PFSK-1 (cell line): Measurements from ENCODE around the gene ZNF544.

Experiments used
- FOXP2 ChIP-seq: optimal IDR thresholded peaks from 2 replicates; pipeline ENCODE3; 2011; ENCODE audit warnings: borderline replicate concordance, control low read depth, inconsistent platforms; ENCODE audit not compliant: insufficient read depth; ENCODE audit errors: extremely low read length, extremely low read depth
- POLR2AphosphoS5 ChIP-seq: IDR thresholded peaks from 2 replicates; pipeline ENCODE4 v1.6.1; 2012; ENCODE audit warnings: low read depth, mild to moderate bottlenecking, control low read depth, low read length, moderate library complexity
- SIN3A ChIP-seq: IDR thresholded peaks from 2 replicates; pipeline ENCODE4 v1.6.1; 2012; ENCODE audit warnings: mild to moderate bottlenecking, low read length, moderate library complexity, borderline replicate concordance; ENCODE audit not compliant: insufficient read depth
- TAF1 ChIP-seq: IDR thresholded peaks from 2 replicates; pipeline ENCODE4 v1.6.1; 2012; ENCODE audit warnings: low read length, control low read depth, borderline replicate concordance; ENCODE audit not compliant: insufficient read depth
- TF ChIP-seq, protein P1 (sequence below), 2 experiments: IDR thresholded peaks; 2 replicates each; pipeline versions ENCODE4 v1.6.1 to v1.8.0; 2011 to 2012; ENCODE audit warnings: low read depth in 2 of 2, low read length in 2 of 2, control low read depth in 1 of 2, inconsistent platforms in 1 of 2, mild to moderate bottlenecking in 1 of 2, moderate library complexity in 1 of 2; ENCODE audit not compliant: insufficient read depth in 1 of 2

The ZNF544 gene

DNA sequence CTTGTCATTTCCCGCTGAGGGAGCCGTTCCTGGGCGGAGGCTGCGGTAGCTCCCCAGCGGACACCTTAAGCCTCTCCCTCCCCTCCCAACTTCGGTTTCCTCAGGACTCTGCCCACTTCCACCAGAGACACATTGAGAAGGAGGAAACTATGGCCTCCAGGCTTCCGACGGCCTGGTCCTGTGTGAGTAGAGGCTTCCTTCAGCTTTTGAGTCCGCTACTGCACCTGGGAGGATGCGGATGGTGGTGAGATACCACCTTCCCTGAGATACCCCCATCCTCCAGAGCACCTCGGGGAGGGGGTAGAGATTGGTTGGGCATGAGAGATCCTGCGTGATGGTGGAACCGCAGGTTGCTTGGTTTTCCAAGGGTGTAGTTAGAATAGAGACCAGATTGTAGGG is 44.9 kb upstream of the ZNF544 start:
- TF ChIP-seq TAF1 (no peak), SIN3A (no peak), FOXP2 (no peak), POLR2AphosphoS5 (no peak)
- TF ChIP-seq, protein P1, sequence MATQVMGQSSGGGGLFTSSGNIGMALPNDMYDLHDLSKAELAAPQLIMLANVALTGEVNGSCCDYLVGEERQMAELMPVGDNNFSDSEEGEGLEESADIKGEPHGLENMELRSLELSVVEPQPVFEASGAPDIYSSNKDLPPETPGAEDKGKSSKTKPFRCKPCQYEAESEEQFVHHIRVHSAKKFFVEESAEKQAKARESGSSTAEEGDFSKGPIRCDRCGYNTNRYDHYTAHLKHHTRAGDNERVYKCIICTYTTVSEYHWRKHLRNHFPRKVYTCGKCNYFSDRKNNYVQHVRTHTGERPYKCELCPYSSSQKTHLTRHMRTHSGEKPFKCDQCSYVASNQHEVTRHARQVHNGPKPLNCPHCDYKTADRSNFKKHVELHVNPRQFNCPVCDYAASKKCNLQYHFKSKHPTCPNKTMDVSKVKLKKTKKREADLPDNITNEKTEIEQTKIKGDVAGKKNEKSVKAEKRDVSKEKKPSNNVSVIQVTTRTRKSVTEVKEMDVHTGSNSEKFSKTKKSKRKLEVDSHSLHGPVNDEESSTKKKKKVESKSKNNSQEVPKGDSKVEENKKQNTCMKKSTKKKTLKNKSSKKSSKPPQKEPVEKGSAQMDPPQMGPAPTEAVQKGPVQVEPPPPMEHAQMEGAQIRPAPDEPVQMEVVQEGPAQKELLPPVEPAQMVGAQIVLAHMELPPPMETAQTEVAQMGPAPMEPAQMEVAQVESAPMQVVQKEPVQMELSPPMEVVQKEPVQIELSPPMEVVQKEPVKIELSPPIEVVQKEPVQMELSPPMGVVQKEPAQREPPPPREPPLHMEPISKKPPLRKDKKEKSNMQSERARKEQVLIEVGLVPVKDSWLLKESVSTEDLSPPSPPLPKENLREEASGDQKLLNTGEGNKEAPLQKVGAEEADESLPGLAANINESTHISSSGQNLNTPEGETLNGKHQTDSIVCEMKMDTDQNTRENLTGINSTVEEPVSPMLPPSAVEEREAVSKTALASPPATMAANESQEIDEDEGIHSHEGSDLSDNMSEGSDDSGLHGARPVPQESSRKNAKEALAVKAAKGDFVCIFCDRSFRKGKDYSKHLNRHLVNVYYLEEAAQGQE (IDR thresholded peaks at IDR 0.05; ENCODE audit: insufficient read depth in 1 of 2, low read depth in 2 of 2, low read length in 2 of 2) = no peak

DNA sequence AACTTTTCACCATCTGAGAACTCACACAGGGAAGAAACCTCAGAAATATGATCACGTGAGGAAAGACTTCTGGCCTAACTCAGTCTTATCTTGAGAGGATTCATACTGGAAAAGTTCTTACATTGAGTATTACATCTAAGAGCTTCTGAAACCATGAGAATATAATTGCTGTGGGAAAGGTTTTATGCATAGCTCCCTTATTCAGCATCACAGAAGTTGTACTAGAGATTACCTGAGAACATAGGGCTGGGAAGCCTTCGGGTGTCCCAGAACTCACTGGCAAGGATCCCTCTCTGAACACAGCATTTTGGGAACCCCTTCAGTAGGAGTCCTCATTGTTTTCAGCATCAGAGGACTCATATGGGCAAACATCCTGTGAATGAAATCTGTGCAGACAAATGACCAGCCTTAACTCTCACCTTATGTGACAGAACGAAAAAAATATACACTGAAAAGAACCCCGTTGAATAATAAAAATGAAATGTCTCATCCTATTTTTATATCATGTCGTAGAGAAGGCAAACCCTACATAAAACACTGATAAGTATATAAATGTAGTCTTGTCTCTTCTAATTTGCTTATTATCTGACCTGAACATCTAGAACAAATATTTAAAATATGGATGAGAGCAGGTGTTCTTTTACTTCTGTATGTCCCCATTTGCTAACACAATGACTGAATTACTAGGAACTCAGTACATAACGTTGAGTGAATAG is 31.7 kb upstream of the ZNF544 start:
- no peak for TF ChIP-seq SIN3A
- no peak for TF ChIP-seq TAF1
- TF ChIP-seq FOXP2 = no peak
- no peak for TF ChIP-seq POLR2AphosphoS5
- TF ChIP-seq, protein P1 (IDR thresholded peaks at IDR 0.05; ENCODE audit: insufficient read depth in 1 of 2, low read depth in 2 of 2, low read length in 2 of 2) = no peak

DNA sequence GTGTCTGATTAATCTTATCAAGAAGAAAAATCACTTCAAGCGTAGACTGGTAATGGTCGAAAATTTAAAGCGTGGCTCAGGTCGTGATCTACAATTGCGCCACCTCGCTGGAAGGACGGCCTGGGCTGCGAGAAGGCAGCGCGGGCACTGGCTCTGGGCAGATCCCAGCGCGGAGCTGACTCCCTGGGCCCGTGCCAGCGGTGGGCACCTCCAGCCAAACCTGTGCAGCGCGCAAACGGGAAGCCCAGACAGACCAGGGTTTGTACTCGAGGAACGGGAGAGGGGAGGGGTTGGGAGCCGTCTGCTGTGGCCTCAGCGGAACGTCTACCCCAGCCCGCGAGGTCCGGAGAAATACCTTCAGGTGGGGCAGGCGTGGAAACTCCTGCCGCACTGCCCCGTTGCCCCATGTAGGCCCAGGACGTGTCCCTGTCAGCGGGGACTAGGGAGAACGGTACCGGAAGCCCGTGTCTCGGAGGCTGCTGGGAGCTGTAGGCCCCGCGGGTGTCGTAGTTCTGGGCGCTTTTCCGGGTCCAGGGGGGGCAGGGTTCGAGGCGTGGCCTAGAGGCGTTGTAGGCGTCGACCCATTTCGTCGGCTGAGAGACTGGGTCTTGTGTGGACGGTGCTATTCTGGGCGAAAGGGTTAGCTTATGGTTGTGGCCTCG is 24.8 kb upstream of the ZNF544 start:
- TF ChIP-seq, protein P1 (IDR thresholded peaks at IDR 0.05; ENCODE audit: insufficient read depth in 1 of 2, low read depth in 2 of 2, low read length in 2 of 2) = no peak
- TF ChIP-seq FOXP2 = no peak
- TF ChIP-seq TAF1 = no peak
- no peak for TF ChIP-seq POLR2AphosphoS5
- TF ChIP-seq SIN3A = no peak

DNA sequence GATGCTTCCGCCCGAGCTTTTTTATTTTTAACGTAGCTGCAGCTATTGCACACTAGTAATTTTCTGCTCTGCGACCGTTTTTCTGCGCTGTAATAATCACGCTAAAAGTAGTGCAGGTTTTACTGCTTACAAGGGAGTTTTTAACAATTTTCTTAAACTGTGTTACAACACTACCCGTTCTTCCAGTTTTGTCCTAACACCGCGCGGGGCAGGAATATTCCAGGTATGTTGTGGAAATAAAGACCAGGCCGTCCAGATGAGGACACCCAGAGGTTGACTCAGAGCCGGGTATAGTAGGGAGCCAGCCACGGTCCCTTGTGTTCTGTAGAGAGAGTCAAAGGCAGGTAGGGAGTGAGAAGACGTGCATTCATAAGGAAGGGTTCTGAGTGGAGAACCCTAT is 24.1 kb upstream of the ZNF544 start:
- no peak for TF ChIP-seq SIN3A
- no peak for TF ChIP-seq POLR2AphosphoS5
- TF ChIP-seq, protein P1 (IDR thresholded peaks at IDR 0.05; ENCODE audit: insufficient read depth in 1 of 2, low read depth in 2 of 2, low read length in 2 of 2) = no peak
- no peak for TF ChIP-seq TAF1
- TF ChIP-seq FOXP2 = no peak
